ENCODE data around the gene GAN.

GAN gene

GRCh38 chr16:81358860-81359259, 44.1 kb downstream of the GAN start:
- DNase-seq: no peak

- no peak for DNase-seq
Observed at GRCh38 chr16:81360135-81360534, 45.4 kb downstream of the GAN start.

GRCh38 chr16:81365731-81366130, 51.0 kb downstream of the GAN start:
- no peak for DNase-seq

- no peak for DNase-seq
Observed at GRCh38 chr16:81366316-81366932, 51.7 kb downstream of the GAN start.

GRCh38 chr16:81367821-81368220, 53.1 kb downstream of the GAN start:
- DNase-seq: no peak

- no peak for DNase-seq
Observed at GRCh38 chr16:81369888-81370504, 55.2 kb downstream of the GAN start.

- DNase-seq: no peak
Observed at GRCh38 chr16:81371106-81371505, 56.3 kb downstream of the GAN start.

- no peak for DNase-seq
Observed at GRCh38 chr16:81374550-81374949, 59.8 kb downstream of the GAN start.

GRCh38 chr16:81376880-81377279, 62.1 kb downstream of the GAN start:
- DNase-seq: no peak

- DNase-seq: no peak
Observed at GRCh38 chr16:81378049-81378448, 63.3 kb downstream of the GAN start.

GRCh38 chr16:81380932-81381331, 66.2 kb downstream of the GAN start:
- no peak for DNase-seq

- DNase-seq: no peak
Observed at GRCh38 chr16:81384006-81384405, 69.2 kb downstream of the GAN start.

- DNase-seq: no peak
Observed at GRCh38 chr16:81385031-81385756, 70.4 kb downstream of the GAN start.

- no peak for DNase-seq
Observed at GRCh38 chr16:81388357-81388756, 73.6 kb downstream of the GAN start.

GRCh38 chr16:81390840-81391239, 76.1 kb downstream of the GAN start:
- DNase-seq: no peak

GRCh38 chr16:81392011-81392410, 77.2 kb downstream of the GAN start:
- no peak for DNase-seq

- no peak for DNase-seq
Observed at GRCh38 chr16:81394416-81394815, 79.7 kb downstream of the GAN start.

GRCh38 chr16:81394966-81395655, 80.3 kb downstream of the GAN start:
- DNase-seq: no peak

GRCh38 chr16:81397058-81397878, 82.5 kb downstream of the GAN start:
- DNase-seq: no peak

GRCh38 chr16:81397879-81398520, 83.2 kb downstream of the GAN start:
- no peak for DNase-seq

- DNase-seq: no peak
Observed at GRCh38 chr16:81399909-81400308, 85.1 kb downstream of the GAN start.

Measured in activated T-cell treated with anti-CD3 and anti-CD28 coated beads, Interleukin-2, amount 50 U/mL, for 1 hour (primary cell).